Gastroesophageal sphincter (tissue), 3 donors: ENCODE results near the gene SACM1L.

ENCODE experiments used
- EP300 ChIP-seq: sonication (generic); formaldehyde crosslinking; IDR thresholded peaks from one replicate; pipeline ENCODE4 v1.6.1; 2017; ENCODE audit warnings: antibody characterized with exemption, mild to moderate bottlenecking
- POLR2A ChIP-seq, 2 donors: fragments of 450-650 bp; IDR thresholded peaks; one replicate each; pipeline ENCODE4 v1.6.1; 2017; ENCODE audit warnings: antibody characterized with exemption in 2 of 2, mild to moderate bottlenecking in 2 of 2, moderate library complexity in 1 of 2
- POLR2AphosphoS5 ChIP-seq: sonication (generic); formaldehyde crosslinking; IDR thresholded peaks from one replicate; pipeline ENCODE4 v1.6.1; 2017; ENCODE audit warnings: antibody characterized with exemption
- TF ChIP-seq, protein P1 (sequence below), 4 experiments: fragments of 200-600 bp in 2 of 4; fragments of 450-650 bp in 2 of 4; sonication (generic) in 1 of 4; IDR thresholded peaks; one replicate each; pipeline ENCODE4 v1.5.1; 2017 to 2019; ENCODE audit warnings: antibody characterized with exemption in 4 of 4, mild to moderate bottlenecking in 2 of 4, moderate library complexity in 2 of 4

- TF ChIP-seq POLR2A (IDR thresholded peaks at IDR 0.05) (no peak), POLR2AphosphoS5 (no peak), EP300 (no peak)
- TF ChIP-seq, protein P1, sequence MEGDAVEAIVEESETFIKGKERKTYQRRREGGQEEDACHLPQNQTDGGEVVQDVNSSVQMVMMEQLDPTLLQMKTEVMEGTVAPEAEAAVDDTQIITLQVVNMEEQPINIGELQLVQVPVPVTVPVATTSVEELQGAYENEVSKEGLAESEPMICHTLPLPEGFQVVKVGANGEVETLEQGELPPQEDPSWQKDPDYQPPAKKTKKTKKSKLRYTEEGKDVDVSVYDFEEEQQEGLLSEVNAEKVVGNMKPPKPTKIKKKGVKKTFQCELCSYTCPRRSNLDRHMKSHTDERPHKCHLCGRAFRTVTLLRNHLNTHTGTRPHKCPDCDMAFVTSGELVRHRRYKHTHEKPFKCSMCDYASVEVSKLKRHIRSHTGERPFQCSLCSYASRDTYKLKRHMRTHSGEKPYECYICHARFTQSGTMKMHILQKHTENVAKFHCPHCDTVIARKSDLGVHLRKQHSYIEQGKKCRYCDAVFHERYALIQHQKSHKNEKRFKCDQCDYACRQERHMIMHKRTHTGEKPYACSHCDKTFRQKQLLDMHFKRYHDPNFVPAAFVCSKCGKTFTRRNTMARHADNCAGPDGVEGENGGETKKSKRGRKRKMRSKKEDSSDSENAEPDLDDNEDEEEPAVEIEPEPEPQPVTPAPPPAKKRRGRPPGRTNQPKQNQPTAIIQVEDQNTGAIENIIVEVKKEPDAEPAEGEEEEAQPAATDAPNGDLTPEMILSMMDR (IDR thresholded peaks at IDR 0.05): no peak
These were observed 2.6 kb downstream of the SACM1L start for GRCh38 chr3:45691842-45692241.
